ENCODE data around the gene STRN.

- TF ChIP-seq, protein P1, sequence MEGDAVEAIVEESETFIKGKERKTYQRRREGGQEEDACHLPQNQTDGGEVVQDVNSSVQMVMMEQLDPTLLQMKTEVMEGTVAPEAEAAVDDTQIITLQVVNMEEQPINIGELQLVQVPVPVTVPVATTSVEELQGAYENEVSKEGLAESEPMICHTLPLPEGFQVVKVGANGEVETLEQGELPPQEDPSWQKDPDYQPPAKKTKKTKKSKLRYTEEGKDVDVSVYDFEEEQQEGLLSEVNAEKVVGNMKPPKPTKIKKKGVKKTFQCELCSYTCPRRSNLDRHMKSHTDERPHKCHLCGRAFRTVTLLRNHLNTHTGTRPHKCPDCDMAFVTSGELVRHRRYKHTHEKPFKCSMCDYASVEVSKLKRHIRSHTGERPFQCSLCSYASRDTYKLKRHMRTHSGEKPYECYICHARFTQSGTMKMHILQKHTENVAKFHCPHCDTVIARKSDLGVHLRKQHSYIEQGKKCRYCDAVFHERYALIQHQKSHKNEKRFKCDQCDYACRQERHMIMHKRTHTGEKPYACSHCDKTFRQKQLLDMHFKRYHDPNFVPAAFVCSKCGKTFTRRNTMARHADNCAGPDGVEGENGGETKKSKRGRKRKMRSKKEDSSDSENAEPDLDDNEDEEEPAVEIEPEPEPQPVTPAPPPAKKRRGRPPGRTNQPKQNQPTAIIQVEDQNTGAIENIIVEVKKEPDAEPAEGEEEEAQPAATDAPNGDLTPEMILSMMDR (IDR thresholded peaks at IDR 0.05) = no peak
- no peak for TF ChIP-seq POLR2A (IDR thresholded peaks at IDR 0.05)
Observed at GRCh38 chr2:36906277-36906676, 60.1 kb downstream of the STRN start.
